ENCODE data around the gene AOC3.
A peak's percentile ranks its signal among the peaks of the same experiment; 100 is the strongest.

Gene AOC3

DNA sequence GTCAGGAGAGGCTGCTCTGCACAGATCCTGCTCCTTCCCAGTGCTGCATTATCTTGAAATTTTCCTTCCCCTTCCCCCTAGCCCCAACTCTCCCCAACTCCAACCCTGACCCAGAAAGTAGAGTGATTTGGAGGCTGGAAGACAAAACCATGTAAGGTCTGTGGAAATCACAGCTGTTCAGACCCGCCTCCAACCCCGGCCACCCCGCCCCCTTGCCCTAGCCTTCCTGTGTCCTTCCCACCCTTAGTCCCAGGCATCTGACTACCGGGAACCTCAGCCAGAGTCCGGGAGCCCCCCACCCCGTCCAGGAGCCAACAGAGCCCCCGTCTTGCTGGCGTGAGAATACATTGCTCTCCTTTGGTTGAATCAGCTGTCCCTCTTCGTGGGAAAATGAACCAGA lies at the start of gene AOC3:
TSS of gene AOC3 (plus strand) at position 246 of the 400 bp plus-strand sequence. CDS start at position 391, 145 bp downstream.
- DNase-seq, result no peak

- no peak for DNase-seq
Measured at GRCh38 chr17:42803074-42803883, 47.7 kb upstream of the AOC3 start.

DNA sequence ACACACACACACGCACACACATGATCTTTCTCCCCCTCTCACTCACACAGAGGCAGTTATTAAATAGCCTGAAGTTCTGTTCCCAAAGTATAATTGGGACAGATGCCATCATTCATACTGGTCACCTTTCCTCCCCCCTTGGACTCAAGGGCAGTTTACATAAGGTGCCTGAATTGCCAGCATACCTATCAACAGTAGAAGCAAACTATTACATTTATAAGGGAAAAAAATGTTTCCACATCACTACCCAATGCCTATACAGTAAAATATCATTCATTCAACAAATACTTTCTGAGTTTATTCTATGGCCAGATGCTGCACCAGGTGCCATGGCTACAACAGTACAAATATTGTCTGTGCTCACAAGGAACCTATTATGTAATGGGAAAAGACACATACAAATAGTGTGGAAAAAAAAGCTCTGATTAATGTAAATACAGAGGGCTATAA lies 46.1 kb upstream of the AOC3 start:
- no peak for DNase-seq

DNA sequence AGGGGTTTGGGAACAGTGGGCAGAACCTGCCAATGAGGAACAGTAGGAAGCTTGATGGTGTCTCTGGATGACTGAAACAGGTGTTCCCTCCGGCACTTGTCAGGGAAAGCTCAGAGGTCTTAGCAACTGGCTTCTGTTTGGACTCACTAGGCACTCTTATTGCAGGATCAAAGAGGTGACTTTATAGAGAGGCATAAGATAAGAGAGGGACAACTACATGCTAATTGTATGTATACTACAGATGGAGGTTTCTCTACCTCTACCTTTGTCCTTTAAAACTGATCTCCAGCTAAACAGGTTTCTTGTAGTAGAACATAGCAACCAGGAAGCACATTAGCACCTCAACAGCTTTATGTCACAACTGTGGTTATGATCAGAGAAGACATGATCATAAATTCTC lies 44.8 kb upstream of the AOC3 start:
- no peak for DNase-seq

- peak; percentile 90 for DNase-seq
Measured at GRCh38 chr17:42809250-42809649, 41.7 kb upstream of the AOC3 start.

- peak; percentile 97 for DNase-seq
Measured at GRCh38 chr17:42814633-42815399, 36.2 kb upstream of the AOC3 start.

- DNase-seq, result peak; percentile 75
Measured at GRCh38 chr17:42817866-42818265, 33.1 kb upstream of the AOC3 start.

- peak; percentile 26 for DNase-seq
Measured at GRCh38 chr17:42818379-42818778, 32.6 kb upstream of the AOC3 start.

- DNase-seq, result peak; percentile 60
Measured at GRCh38 chr17:42819939-42820535, 31.0 kb upstream of the AOC3 start.

DNA sequence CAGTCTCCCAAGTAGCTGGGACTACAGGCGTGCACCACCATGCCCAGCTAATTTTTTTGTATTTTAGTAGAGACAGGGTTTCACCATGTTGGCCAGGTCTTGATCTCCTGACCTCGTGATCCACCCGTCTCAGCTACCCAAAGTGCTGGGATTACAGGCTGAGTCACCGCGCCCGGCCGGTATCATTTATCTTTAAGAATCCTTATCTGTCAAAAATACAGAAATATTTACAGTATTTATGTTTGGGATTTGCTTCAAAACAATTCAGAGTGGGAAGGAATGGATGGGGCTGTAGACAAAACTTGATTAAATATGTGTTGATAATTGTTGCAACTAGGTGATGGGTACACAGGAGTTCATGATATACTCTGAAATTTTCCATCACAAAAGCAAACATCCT lies 29.8 kb upstream of the AOC3 start:
- DNase-seq, result no peak

DNA sequence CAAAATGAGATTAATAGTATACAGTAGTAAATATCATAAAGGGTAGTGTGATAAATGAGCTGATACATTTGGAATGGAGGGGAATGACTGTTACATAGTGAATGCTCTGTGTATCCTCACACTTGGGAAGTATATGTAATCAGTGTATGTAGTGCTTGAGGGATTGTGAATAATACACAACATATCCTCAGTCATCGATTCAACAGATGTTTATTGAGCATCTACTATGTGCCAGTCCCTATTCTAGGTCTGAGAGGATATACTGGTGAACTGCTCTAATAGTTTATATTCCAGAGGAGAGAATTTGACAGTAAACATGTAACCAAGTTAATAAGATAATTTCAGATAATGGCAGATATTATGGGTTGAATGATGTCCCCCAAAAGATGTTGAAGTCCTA lies 23.5 kb upstream of the AOC3 start:
- no peak for DNase-seq

GRCh38 chr17:42830971-42831370 lies 20.0 kb upstream of the AOC3 start:
- DNase-seq, result no peak

DNA sequence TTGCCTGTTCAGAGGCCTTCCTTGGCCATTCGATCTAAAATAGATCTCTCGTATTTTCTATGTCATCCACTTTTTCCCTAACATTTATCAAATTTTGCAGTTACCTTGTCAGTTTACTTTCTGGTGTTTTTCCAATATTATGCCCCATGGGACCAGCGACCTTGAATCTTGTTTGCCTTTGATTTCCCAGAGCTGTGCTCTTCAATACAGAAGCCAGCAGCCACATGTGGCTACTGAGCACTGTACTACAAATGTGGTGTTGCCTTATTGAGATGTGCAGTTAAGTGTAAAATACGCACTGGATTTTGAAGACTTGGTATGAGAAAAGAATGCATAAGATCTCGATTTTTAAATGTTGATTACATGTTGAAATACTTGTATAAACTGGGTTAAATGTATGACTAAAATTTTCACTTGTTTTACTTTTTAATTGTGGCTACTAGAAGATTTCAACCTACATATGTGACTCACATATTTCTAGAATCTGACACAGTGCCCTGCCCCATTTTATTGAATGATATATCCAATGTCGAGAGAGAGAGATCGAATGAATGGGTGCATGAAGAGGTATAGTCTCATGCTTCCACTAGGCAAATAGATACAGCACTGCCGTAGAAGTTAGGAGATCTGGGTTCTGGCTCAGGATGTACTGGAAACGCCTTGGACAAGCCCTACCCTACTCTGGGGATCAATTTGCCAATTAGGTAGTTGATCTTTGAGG lies 18.6 kb upstream of the AOC3 start:
- no peak for DNase-seq

DNA sequence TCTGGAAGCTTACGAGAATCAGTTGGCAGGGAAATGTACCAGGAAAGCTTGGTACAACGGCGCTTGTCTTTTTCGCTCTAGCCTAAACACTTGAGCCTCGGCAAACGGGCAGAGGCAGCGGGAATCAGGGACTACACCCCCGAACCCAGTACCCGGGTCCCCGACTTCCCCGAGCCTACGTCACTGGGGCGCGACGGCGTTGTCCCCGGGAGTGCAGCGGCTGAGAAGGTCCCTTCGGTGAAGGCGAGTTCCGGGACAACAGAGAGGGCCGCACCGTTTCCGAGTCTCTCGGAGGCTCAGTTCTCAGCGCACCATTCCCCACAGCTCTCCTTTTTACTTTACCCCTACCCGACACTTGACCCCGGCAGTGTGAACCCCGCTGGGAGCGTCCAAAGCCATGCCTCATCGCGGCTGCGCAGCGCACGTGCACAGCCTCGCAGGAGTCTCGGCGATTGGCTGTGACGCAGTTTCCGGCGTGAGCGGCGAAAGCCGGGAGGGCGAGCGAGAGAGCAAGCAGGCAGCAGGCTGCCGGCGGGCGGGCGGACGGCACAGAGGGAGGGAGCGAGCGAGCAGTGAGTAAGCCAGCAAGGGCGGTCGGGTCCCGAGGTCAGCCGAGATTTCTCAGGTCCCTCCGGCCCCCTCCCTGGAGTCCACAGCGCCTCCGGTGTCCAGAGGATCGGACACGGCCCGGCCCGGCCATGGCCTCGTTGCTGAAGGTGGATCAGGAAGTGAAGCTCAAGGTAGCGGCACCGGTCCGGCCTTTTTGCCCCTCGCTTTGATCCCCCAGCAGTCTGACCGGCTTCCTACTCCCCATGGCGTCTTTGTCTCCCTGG lies 17.8 kb upstream of the AOC3 start, which contains the start of gene PSME3:
TSS of gene PSME3 (plus strand) at position 464 of the 833 bp plus-strand sequence. CDS start at position 699, 235 bp downstream.
- peak; percentile 86 for DNase-seq

DNA sequence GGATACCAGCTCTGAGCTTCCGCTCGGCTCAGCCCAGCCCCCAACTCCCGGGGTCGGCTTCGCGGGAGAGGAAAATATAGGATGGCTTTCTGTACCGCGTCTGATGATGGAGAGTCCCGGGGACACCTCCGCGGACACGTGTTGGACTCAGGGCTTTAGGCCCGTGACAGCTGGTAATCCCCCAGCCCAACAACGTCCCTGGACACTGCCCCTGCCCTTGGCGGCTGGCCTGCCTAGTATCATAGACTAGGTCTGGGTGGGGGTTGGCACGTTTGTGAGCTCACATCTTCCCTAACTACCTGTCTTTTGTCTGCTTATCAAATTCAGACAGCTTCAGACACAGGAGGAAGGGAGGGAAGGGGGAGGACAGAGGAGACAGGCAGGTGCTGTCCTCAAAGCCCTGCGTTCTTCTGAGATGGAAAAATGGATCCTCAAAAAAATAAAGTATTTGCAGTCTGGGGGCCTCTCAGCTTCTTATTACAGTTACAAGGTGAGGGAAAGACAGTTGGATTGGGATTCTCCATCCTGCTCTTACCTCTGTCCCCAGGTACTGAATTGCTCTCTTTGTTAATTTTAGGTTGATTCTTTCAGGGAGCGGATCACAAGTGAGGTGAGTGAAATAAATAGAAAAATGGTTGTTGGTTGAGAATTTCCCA lies 17.1 kb upstream of the AOC3 start:
- DNase-seq, result no peak

DNA sequence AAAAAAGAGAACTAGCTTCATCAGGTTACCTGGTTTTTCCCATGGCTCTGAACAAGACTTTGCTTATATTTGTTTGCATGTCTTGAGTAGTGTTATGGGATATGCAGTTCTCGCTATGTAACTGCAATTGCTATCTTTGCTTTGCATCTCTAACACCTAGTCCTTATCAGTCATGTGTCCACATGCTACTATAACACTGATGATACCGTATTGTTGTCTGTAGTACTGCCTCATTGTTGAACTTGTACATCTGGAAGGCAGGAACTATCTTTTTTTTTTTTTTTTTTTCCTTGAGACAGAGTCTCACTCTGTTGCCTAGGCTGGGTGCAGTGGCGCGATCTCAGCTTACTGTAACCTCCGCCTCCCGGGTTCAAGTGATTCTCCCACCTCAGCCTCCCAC lies 15.3 kb upstream of the AOC3 start:
- no peak for DNase-seq

- DNase-seq, result peak; percentile 31
Measured at GRCh38 chr17:42841975-42842685, 8.9 kb upstream of the AOC3 start.

DNA sequence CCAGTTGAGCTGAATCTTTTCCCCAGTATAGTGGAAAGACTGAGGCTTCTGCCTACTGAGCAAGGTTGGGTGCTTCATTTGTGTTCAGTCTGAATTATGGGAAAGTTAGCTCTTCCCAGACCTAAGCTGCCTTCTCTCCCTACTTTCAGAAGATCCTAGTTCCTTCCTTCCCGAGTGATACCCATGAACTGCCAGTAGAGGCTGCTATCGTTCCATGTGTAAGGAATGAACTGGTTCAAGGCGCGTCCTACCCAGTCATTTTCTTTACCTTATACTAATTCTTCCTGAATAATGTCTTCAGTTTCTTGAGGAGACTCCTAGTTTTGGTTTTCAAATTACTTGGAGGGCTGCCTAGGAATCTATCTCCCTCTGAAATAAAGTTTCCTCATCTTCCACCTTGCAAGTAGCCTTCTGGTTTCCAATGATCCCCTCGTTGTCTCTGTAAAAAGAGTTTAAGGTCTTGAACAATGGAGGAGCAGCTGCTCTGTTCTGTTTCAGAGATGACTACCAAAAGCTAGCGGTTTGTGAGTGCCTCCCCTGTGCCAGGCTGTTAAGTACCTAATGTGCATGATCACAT lies 7.6 kb upstream of the AOC3 start:
- peak; percentile 58 for DNase-seq

GRCh38 chr17:42844271-42844670 lies 6.7 kb upstream of the AOC3 start, which contains the start of gene AOC2:
AOC2 (plus strand) TSS chr17:42844580; CDS start chr17:42844627, 47 bp downstream.
- no peak for DNase-seq
